H1 (cell line): ENCODE data around the gene PLCB4.

Experiments used
- CTCF ChIP-seq, 3 experiments: IDR thresholded peaks; 1 replicate in 2 of 3; 2 replicates in 1 of 3; pipeline versions ENCODE4 v1.5.1 to v1.6.1; 2011; ENCODE audit warnings: low read length in 3 of 3, mild to moderate bottlenecking in 3 of 3, inconsistent platforms in 2 of 3, low read depth in 1 of 3, moderate library complexity in 1 of 3; ENCODE audit not compliant: insufficient read depth in 1 of 3; ENCODE audit errors: control extremely low read depth in 1 of 3
- RNF2 ChIP-seq: fragments of 200-900, 300-1000 bp; sonication (generic); IDR thresholded peaks from 2 replicates; pipeline ENCODE4 v1.7.1; 2016; ENCODE audit warnings: borderline replicate concordance, low read depth, mild to moderate bottlenecking, antibody characterized with exemption, low read length; ENCODE audit not compliant: poor library complexity, severe bottlenecking; ENCODE audit errors: missing control alignments
- SP1 ChIP-seq: IDR thresholded peaks from 2 replicates; pipeline ENCODE4 v1.6.1; 2011; ENCODE audit warnings: low read depth, low read length
- TAF1 ChIP-seq: IDR thresholded peaks from 2 replicates; pipeline ENCODE4 v1.6.1; 2011; ENCODE audit warnings: mild to moderate bottlenecking, low read depth, low read length

- TF ChIP-seq RNF2, result no peak
- TF ChIP-seq TAF1, result no peak
- no peak for TF ChIP-seq CTCF (IDR thresholded peaks at IDR 0.05; ENCODE audit: control extremely low read depth in 1 of 3, insufficient read depth in 1 of 3, low read depth in 1 of 3, low read length in 3 of 3)
- no peak for TF ChIP-seq SP1
These were observed 211.1 kb downstream of the PLCB4 start for GRCh38 chr20:9279918-9280401.
